ENCODE measurements around the gene INPP5K.
A peak's percentile ranks its signal among the peaks of the same experiment; 100 is the strongest.
"Not testable (repeated sequence)": the region's sequence is repeated elsewhere in the genome, so short reads cannot be mapped to it uniquely, and the experiment has no call there.

The INPP5K gene

DNA sequence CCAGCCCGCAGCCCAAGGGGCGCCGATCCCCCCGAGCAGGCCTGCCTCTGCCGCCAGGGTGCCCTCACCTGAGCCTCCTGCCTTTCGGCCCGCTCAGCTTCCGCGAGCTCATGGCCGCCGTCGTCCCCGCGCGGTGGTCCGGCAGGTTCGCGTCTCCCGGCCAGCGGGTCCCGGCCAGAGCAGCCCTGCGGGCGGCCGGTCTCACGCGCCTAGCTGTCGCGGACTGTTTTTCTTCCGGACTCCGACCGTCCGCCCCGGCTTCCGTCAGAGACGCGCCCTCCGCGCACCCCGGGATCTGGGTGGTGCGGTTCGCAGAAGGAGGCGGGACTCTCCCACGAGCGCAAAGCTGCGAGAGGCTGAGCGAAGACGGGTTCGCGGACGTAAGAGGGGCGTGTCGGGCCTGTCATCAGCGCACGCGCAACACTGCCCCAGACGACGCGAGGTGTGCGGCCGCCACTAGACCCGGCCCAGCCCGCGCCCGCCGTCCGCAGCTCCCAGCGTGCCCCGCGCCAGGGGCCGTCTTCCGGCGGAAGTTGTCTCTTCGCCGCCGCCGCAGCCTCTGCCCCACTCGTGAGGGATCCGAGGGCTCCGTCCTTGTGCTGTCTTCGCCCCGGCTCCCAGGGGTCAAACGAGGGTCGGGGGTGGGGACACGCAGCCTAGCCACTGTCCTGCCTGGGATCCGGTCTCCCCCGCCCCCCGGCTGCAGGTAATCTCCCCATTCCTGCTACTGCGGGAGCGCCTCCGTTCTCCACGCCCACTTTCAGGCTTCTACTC is at the start of gene INPP5K:
TSS of gene INPP5K (minus strand) at position 225 of the 774 bp plus-strand sequence. CDS start at position 112, 113 bp downstream.
- DNase-seq (ENCODE audit: low read depth), result peak; percentile 99

DNA sequence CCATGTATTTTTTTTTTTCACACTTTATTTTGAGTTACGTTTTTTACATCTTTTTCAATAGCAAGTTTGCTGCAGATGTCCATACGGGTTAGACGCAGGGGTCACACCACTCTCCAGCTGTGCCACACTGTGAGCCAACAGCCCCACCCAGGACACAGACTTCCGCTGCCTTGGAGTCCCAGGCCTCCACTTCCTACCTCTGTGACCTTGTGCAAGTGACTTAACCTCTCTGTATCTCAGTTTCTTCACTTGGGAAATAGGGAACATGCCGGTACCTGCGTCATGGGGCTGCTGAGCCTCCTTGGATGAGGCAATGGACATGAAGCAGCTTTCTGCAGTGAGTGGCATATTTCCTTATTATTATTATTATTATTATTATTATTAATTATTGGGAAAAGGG is 49.5 kb upstream of the INPP5K start:
- no peak for DNase-seq (ENCODE audit: low read depth)

DNA sequence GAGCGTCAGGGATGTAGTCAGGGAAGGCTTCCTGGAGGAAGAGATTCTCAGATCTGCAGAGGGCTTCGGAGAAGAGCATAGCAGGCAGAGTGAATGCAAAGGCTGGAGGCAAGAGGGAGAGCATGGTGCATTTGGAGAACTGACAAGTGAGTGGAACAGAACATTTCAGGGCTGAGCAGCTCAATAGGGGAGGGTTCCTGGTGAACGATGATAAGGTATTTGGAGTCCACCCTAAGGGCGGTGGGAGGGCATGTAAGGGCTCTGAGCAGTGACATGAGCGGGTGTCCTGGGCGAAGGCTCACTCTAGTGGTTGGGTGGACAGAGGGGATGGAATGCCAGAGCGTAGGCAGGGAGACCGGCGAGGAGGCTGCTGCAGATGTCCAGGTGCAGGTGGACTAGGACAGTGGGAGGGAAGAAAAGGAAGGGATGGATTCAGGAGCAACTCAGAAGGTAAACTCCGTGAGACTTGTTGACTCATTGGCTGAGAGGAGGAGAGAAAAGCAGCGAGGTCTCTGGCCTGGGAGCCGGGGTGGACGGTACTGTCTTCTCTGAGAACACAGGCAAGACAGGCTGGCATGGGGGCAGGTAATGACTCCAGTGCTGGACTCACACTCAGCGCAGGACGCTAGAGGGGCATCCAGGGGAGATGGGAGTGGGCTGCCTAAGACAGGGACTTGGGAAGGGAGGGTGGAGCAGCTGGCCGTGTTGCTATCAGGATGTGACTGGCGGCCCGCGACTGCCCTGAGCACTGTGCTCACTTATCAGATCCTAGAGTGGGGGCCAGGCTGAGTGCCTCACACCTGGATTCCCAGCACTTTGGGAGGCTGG is 47.6 kb upstream of the INPP5K start:
- no peak for DNase-seq (ENCODE audit: low read depth)

DNA sequence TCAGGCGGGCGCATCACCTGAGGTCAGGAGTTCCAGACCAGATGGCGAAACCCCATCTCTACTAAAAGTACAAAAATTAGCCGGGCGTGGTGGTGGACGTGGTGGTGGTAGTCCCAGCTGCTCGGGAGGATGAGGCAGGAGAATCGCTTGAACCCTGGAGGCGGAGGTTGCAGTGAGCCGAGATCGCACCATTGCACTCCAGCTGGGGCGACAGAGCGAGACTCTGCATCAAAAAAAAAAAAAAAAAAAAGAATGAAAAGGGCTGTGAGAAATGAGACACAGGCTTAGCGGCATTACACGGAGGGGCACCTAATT is 47.0 kb upstream of the INPP5K start:
- DNase-seq (ENCODE audit: low read depth), result not testable (repeated sequence)

DNA sequence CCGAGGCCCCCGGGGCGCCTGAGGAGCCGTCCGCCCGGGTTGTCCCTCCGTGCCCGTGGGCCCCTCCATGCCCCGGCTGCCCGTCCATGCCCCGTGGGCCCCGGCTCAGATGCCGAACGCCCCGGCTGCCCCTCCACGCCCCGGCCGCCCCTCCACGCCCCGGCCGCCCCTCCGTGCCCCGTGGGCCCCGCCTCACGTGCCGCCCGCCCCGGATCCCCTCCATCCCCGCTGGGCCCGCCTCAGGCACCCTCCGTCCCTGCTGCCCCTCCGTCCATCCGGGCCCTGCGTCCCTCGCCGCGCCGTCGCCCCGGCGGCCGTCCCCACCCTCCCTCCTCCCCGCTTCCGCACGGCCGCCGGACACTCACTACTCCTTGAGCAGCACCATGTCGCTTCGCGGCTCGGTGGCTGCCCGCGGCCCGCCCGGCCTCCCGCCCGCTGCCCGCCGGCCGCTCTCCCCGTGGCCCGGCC is 45.8 kb upstream of the INPP5K start:
- peak; percentile 24 for DNase-seq (ENCODE audit: low read depth)

DNA sequence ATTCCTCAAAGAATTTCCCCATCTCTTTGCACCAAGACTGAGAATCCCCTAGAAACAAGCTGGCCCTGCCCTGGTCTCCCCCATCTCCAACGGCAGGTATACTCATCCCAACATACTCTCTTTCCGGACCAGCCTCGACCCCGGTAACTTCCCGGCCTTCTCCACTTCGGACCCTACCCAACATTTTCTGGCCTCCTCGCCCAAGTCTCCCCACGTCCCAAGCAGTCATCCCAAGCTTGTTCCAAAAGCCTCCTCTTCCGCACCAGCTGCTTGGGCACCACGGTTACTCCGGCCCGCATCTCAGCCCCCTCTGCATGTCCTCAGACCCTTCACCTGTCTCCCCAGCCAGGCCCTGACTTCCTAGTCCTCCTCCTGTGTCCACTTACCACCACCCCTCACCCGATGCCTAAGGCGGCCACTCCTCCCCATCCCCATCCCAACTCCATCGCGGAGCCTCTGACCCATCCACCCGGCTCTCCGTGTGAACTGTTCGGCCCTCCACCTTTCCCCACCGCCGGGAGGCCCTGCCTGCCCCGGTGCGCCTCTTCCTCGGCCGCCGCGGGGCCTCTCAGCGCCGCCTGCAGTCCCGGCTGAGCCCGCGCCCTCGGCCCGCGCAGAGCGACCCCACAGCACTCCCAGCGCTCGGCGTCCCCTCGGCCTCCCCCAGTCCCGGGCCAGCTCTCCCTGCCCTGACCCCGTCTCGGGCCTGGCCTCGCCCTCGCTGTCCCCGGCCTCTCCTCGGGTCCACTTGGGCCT is 45.2 kb upstream of the INPP5K start:
- no peak for DNase-seq (ENCODE audit: low read depth)

DNA sequence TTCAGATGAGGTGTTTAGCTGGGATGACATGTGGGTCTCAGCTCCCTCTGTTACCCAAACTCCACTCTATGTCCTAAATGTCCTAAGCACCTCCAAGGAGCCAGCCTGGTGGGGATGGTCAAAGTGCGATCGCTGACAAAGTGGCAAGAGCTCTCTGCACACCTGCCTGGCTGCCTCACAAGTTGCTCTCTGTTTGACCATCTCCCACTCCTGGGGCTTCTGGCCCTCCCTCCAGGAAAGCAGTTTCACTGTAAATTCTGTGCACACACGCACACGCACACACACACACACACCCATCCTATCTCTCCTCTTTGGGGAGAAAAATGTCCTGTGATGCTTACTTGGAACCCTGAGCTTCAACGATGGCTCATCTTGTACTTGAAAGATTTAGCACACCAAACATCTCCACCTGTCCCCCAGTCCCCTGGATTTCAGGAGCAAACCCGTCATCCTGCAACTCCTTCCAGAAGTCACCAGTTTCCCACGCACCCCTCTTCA is 44.5 kb upstream of the INPP5K start:
- no peak for DNase-seq (ENCODE audit: low read depth)

DNA sequence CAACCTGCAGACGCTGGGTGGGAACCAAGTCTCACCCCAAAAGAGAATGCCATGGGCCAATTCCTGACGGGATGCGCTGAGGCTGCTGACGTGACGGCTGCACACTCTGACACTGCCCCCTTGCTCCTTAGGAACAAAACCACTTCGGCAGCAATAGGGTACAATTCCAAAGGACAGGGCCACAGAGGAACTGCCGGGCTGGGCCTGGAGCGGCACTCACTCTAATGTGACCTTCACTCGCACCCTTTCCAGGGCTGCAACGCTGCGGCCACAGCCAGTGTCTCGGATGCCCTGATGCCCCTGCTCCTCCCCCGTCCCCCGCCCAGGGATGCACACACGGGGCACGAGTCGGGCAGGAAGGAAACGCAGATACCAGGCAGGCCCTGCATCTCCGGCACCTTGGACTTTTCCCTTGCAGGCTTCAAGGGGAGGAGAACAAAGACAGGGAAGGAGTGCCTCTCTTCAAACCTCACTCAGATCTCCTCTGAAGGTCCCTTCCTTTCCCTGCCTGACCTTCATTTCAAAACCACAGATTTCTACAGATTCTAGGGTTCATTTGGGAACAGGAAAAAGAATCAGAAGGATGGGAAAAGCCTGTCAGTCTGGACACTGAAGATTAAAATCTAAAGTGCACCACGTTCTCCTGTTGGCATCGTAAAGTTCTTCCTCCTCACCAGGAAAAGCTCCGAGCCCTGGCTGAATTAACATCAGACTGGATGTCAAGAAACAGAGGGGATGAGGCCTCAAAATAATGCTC is 43.9 kb upstream of the INPP5K start:
- DNase-seq (ENCODE audit: low read depth), result no peak

DNA sequence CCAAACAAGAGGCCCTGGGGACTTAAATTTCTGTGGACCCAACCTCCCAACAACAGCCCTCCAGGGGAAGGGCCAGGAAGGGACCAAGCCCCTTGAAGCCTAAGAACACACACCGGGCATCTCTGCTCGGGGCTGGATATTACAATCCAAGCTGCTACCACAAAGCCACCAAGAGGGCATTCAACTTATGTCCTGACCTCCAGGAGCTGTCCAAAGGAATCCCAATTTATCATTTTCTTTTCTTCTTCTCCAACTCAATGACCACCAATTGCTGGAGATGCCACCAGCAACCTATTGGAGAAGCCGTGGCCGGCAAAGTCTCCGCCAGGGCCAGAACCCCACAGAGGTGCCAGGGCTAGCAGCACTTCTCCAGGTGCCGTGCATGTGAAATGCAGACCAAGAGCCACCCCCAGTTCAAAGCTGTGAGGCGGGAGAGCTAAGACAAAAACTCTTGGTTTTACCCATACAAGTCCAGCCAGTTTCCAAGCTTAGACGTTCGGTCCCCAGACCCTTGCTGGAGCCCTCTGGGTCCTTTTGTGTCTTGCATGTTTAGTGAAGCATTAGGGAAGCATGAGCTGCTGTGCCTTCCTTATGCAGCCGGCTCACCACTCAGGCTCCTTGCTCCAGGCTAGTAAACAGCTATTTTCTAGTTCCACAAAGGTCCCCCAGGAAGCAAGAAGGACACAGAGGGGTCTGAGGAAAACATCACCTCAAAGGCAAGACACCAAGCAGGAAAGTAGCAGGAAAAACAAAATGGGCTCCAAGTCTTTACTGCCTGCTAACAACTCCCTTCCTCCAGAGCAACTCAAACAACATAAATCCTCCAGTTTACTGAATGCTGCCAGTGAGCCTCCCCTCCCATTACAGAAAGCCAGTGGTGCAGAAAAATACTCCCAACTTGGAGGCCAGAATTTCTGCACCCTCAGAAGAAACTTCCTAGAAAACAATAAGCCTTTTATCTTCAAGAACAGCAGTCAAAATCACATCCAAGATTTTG is 42.9 kb upstream of the INPP5K start:
- no peak for DNase-seq (ENCODE audit: low read depth)

DNA sequence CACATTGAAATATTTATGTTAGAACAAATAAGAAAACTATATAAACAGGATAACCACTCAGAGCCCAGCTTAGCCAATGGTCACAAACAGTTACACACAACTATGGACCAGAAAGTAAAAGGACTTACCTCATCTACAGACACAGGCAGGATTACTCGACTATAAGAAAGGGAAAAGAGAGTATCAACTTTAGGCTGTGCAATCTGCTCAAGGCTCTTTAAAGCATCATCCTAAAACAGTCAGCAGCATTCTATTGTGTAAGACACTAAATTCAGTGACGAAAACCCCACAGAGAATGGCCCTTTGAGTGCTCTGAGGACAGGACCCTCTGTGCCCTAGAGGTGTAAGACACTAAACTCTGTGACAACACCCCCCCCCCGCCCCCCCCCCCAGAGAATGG is 42.0 kb upstream of the INPP5K start:
- DNase-seq (ENCODE audit: low read depth), result no peak

DNA sequence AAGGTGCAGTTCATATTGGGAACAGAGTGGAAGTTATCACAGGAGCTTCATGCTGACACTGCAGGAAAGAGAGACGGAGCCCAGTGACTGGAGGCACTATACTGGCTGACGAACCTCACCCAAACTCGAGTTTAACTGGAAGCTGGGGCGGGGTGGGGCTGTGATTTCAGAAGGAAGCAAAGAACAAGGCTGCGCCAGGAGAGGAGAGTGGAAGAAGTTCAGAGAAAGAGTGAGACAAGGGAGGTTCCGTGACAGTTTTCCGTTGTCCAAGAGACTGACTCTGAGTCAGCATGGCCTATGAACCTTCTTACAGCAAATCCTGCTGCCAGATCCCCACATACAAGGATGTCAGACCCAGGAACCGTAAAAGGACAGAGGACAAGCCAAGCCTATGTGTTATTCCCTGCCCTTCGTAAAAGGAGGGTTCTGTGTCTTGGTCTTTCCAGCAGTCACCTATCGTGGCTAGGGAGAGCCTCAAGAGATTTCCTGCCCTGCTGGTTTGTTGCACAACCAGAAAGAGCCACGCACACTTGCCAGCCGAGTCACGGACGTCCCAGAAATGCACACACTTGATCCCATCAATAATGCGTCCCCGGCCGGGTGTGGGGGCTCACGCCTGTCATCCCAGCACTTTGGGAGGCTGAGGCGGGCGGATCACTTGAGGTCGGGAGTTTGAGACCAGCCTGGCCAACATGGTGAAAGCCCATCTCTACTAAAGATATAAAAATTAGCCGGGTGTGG is 41.1 kb upstream of the INPP5K start:
- no peak for DNase-seq (ENCODE audit: low read depth)

DNA sequence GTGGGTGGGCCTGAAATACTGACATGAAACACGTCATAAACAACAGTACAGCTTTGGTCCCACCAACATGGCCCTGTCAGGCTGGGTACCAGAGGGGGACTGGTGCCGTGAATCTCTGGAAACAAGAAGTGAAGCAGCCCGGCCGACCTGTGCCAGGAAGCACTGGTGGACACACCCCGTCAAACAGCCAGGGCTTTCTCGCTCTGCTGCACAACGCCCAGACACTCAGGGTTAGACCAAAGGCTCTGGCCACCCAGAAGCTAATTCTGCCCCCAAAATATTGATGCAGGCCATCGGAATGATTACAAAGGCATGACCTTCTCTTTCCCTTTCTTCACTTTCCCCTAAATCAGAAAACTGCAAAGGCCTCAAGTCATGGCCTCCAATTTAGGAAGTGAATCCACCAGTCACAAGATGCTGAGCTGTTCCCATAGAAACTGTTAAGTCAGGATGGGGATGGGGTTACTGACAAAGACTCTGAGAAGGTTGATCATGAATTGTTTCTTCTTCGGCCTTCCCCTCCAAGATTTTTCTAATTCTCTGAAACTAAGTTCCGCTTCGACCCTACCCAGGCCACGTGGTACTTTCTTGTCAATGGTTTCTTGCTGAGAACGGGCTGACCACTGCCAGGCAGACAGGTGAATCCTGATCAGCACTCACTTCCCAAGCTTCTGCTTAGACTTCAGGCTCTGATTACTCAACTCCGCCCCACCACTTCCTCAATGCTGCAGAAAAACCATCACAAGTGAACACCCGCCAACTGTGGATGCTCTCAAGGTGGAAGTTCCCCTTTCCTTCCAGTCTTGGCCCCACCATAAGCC is 39.4 kb upstream of the INPP5K start:
- no peak for DNase-seq (ENCODE audit: low read depth)

DNA sequence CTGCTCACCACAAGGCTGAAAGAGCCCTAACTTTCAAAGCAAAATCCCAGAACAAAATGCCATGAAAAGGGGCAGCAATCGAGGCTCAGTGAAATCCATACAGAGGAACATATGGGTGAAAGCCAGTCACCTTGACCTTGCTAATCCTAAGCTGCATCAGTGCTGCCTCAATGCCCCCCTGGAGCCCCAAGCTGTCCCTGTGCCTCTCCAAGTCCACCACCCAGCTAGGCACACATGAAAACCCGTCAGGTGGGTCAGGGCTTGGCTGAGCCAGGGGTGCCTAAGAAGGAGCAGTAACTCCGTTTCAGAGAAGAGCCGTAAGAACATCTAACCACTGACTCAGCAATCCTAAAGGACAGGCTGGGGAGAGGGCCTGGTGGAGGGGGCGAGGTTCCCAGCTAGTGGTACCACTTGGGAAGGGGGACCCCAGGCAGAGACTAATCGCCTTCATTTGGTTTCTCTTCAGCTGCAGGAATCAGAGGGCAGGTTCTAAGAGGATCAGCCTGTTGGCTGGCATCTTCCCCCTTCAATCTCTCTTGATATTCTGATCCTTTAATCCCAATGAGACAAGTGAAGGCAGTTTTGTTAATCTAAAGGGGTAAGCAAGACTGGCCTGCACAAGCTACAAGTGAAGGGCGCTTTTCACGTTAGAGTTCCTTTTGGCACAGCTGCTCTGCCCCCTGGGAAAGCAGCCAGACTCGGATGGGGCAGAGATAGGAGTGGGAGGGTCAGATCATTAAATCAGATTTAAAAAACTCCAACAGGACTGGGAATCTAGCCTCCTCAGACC is 38.5 kb upstream of the INPP5K start:
- DNase-seq (ENCODE audit: low read depth), result no peak

DNA sequence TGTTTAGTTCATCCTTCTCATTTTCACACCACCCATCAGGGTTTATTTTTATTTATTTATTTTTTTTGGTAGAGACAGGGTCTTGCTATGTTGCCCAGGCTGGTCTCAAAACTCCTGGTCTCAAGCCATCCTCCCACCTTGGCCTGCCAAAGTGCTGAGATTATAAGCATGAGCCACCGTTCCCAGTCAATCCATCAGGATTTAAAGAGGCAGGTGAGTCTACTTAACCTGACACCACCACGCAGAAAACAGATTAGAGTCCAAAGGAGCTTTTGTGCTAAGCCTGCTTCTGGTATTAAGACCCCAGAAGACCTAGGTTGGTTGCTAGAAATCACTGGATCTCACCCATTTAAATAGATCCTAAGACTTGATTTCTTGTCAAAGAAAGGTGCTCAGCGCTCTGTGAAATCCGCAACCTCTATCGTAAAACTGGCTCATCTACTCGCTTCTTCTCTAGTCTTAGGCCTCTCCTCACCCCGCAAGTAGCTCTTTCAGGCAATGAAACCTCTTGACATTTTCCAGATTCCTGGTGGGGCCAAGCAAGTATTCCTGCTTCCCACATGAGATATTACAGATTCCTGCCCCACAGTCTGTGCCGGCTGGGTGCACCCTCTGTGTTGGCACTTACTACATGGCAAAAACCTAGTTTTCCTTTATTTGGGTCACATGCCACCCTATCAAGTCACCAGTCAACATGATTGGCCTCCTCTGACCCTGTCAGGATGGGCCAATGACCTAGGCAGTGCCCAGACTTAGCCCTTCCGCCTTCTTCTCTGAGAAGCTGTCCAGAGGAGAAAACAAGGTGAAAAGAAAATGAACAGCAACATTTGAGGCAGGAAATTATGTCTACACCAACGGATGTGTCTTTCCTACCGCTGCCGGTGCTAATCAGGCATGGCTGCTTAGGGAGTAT is 37.2 kb upstream of the INPP5K start:
- DNase-seq (ENCODE audit: low read depth), result no peak

DNA sequence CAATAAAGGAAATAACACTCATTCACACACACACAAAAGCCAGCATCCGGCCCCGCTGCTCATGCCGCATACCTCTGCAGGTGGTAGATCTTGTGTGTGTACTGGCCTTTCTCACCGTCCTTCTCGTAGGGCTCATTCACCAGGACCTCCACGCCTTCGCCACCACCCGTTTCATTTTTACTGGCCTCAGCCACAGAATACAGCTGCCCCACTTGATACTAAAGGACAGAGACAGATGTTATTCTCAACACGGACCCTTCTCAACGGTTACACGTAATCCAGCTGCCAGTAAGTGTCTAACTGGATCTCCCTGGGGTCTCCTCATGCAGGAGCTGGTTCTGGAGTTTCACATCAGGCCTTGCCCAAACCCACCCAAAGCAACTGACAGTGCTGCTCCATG is 36.5 kb upstream of the INPP5K start:
- DNase-seq (ENCODE audit: low read depth), result no peak

DNA sequence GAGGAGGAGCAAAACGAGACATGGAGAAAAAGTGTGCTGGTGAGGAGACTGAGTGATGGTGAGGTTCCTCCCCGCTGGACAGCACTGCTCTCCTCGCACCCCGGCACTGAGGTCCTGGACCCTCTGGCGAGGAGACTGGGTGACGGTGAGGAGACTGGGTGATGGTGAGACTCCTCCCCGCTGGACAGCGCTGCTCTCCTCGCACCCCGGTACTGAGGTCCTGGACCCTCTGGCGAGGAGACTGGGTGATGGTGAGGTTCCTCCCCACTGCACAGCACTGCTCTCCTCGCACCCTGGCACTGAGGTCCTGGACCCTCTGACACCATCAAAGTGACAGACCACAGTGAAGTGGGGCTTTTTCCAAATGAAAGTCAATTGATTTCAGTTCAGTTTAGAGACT is 35.3 kb upstream of the INPP5K start:
- no peak for DNase-seq (ENCODE audit: low read depth)

DNA sequence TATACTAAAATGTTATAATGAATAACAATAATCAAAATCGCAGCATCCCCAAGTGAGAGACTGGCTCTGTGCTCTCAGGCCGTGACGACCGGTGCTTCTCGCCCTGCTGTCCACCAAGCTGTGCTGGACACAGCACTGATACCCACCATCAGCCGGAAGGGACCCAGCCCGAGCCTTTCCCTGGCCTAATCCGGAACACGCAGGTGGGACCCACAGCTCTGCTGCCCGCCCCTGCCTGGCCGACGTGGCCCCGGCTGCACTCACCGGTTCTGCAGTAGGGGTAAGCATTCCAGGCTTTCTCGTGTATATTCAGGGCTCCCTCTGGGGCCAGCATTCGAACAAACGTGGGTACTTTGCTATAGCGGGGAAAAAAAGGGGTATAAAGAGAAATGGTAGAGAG is 31.6 kb upstream of the INPP5K start:
- DNase-seq (ENCODE audit: low read depth), result no peak

Data from fibroblast of gingiva (primary cell).